Kidney (tissue), 14 donors: Measurements from ENCODE around the gene PRR16. TPM values are rescaled to one million over a fixed set of nuclear protein-coding genes. Genes with fewer than 3 reads are reported as not detected.
A peak's percentile ranks its signal among the peaks of the same experiment; 100 is the strongest.

ENCODE experiments used
- DNase-seq, 5 donors: peaks; one replicate each; pipeline ENCODE4 v3.0.0-alpha.2; 2013 to 2020
- FAIRE-seq: peaks from 2 replicates; lab custom pipeline; 2012; peaks lifted over from hg19 to GRCh38; lab: Jason Lieb, UNC
- H3K27ac ChIP-seq, 2 donors: one replicate each; pipeline ENCODE4 v1.7.0; 2013; ENCODE audit warnings: low read depth in 2 of 2, low read length in 2 of 2, inconsistent platforms in 1 of 2
- H3K27me3 ChIP-seq: one replicate; pipeline ENCODE4 v1.7.1; 2013; ENCODE audit warnings: low read length, inconsistent platforms; ENCODE audit not compliant: control insufficient read depth, insufficient read depth
- H3K36me3 ChIP-seq, 3 donors: one replicate each; pipeline versions ENCODE4 v1.7.0 to v1.7.1; 2013; ENCODE audit warnings: low read length in 3 of 3, control low read depth in 1 of 3, inconsistent platforms in 1 of 3; ENCODE audit not compliant: insufficient read depth in 3 of 3, control insufficient read depth in 2 of 3
- H3K4me1 ChIP-seq, 3 donors: one replicate each; pipeline versions ENCODE4 v1.7.0 to v1.7.1; 2013; ENCODE audit warnings: low read length in 3 of 3, inconsistent platforms in 1 of 3, low read depth in 1 of 3; ENCODE audit not compliant: control insufficient read depth in 2 of 3, insufficient read depth in 2 of 3
- H3K4me3 ChIP-seq, 3 donors: one replicate each; pipeline versions ENCODE4 v1.7.0 to v1.8.1; 2013; ENCODE audit warnings: low read length in 3 of 3, control low read depth in 1 of 3, inconsistent platforms in 1 of 3
- H3K9ac ChIP-seq, 3 donors: one replicate each; pipeline versions ENCODE4 v1.7.0 to v1.7.1; 2013; ENCODE audit warnings: low read length in 3 of 3, control low read depth in 1 of 3, inconsistent platforms in 1 of 3
- H3K9me3 ChIP-seq, 3 donors: one replicate each; pipeline versions ENCODE4 v1.7.0 to v1.7.1; 2013; ENCODE audit warnings: low read length in 3 of 3, control low read depth in 1 of 3, inconsistent platforms in 1 of 3; ENCODE audit not compliant: control insufficient read depth in 2 of 3, insufficient read depth in 1 of 3
- intact Hi-C: fragments of 100-400 bp; cut with DNase I; formaldehyde crosslinking; loops from one replicate; pipeline ENCODE4 v1.11.1; 2022
- polyA plus RNA-seq: library from polyadenylated mRNA; stranded (reverse); fragments of 350-450 nt; fragmentation: Illumina TruSeq; extraction: RNeasy Lipid Tissue Mini Kit (QIAGEN cat#74804); gene quantifications from one replicate; pipeline ENCODE4 v1.2.3, GENCODE V29; 2014; ENCODE audit warnings: low read depth, low replicate concordance; ENCODE audit not compliant: insufficient read depth
- total RNA-seq: library from RNA; stranded (reverse); fragmentation: NEBNext Ultra II Directional; extraction: Animal tissue kit (Norgen Biotek cat#: 25700); gene quantifications from one replicate; pipeline ENCODE4 v1.2.1, GENCODE V29; 2021
- TF ChIP-seq, protein P1 (sequence below): IDR thresholded peaks from 3 replicates; pipeline ENCODE4 v1.5.1; 2012; ENCODE audit warnings: mild to moderate bottlenecking, moderate library complexity, borderline replicate concordance; ENCODE audit not compliant: insufficient read depth; ENCODE audit errors: extremely low read depth
- donor health status: control.
- donor health status: control.
- donor health status: control.
- donor health status: control.
- donor health status: control.
- donor health status: DM: yes; HTN: yes; CAD: no.
- donor health status: Normal renal cell carcinoma (clear cell type).

The PRR16 gene
- total and polyA plus RNA-seq, 2 donors from 2014 or later: 2.4 to 3.6 TPM

DNA sequence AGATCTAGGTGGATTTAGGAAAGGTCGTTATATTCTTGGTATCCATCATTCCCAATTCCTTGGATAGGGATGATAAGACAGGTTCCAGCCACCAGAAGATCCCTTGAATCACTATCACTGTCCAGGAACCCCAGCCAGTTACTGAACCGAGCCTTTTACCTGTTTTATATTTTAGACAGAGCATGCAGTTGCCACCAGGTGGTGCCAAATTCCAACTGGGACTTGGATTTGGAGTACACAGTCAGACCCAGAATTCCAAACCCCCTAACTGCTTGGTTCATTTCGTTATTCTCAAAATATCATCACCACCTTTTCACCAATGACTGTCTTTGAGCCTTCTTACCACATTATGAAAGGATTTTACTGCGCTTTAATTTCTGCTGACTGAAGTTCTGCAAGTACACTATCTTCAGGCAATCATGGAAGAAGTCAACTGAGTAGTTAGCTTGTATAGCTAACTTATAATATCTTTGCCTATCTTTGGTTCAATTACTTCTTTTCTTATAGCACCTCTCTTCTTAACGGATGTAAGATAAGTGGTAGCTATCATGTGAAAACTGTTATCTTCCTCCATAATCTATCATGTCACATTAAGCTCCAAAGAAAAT is 191.8 kb downstream of the PRR16 start:
- no peak overlapping the region for H3K4me3 ChIP-seq
- H3K9me3 ChIP-seq: no peaks in the 10 kb centered on the region
- H3K4me1 ChIP-seq: no peaks in the 10 kb centered on the region
- H3K27ac ChIP-seq: no peak overlapping the region
- FAIRE-seq (no peak), DNase-seq (peak in 3 of 5 donors; percentile 38 to 65 (median 48))
- TF ChIP-seq, protein P1, sequence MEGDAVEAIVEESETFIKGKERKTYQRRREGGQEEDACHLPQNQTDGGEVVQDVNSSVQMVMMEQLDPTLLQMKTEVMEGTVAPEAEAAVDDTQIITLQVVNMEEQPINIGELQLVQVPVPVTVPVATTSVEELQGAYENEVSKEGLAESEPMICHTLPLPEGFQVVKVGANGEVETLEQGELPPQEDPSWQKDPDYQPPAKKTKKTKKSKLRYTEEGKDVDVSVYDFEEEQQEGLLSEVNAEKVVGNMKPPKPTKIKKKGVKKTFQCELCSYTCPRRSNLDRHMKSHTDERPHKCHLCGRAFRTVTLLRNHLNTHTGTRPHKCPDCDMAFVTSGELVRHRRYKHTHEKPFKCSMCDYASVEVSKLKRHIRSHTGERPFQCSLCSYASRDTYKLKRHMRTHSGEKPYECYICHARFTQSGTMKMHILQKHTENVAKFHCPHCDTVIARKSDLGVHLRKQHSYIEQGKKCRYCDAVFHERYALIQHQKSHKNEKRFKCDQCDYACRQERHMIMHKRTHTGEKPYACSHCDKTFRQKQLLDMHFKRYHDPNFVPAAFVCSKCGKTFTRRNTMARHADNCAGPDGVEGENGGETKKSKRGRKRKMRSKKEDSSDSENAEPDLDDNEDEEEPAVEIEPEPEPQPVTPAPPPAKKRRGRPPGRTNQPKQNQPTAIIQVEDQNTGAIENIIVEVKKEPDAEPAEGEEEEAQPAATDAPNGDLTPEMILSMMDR: peak; percentile 43
- no peaks in the 10 kb centered on the region for H3K36me3 ChIP-seq
- intact Hi-C loops: no loop called here
- no peaks in the 10 kb centered on the region for H3K27me3 ChIP-seq
- no peak overlapping the region for H3K9ac ChIP-seq

DNA sequence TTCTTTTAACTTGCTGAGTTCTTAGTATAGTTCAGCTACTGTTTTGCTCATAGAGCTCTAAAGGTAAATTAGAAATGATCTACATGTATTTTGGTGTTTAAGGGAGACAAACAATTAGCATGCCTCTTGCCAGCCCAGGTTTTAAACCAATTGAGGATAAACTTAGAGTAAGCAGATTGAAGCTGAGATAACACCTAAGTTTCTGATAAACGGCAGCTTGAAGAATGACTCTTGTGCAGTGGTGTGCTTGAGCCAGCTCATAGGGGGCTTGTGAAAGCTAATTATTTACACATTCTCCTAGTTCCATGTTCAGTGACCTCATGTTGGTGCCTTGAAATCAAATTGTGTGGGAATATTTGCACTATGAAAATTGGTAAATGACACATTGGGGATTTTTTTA is 193.0 kb downstream of the PRR16 start:
- Histone ChIP-seq H3K36me3 (no peaks in the 10 kb centered on the region), H3K27me3 (no peaks in the 10 kb centered on the region), H3K27ac (no peak overlapping the region), H3K9ac (no peak overlapping the region), H3K4me3 (no peak overlapping the region), H3K4me1 (no peaks in the 10 kb centered on the region), H3K9me3 (no peaks in the 10 kb centered on the region)
- intact Hi-C loops: no loop called here
- FAIRE-seq: no peak
- DNase-seq: no peak
- TF ChIP-seq, protein P1: no peak

DNA sequence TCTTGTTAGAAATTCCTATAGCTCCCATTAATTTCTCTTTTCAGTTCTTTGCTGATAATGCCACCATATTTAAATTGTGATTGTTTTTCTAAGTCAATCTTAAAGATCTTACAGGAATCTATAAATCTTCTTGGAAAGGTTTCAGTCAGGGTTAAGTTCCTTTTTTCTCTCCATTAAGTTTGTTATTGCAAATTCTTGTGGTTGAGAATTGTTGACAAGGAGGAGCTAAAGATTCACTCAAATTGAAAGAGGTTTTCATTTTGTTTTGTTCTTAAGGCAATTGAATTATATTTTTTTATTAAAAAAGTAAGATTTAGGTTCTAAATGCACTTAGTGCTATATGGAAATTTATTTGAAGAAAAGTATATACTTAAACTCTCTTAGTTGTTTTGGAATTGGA is 213.4 kb downstream of the PRR16 start:
- DNase-seq (no peak), FAIRE-seq (no peak)
- TF ChIP-seq, protein P1: no peak
- H3K9ac ChIP-seq: no peak overlapping the region
- H3K27ac ChIP-seq: no peak overlapping the region
- H3K36me3 ChIP-seq: no peaks in the 10 kb centered on the region
- H3K4me3 ChIP-seq: no peak overlapping the region
- no peaks in the 10 kb centered on the region for H3K9me3 ChIP-seq
- intact Hi-C loops: no loop called here
- H3K27me3 ChIP-seq: no peaks in the 10 kb centered on the region
- H3K4me1 ChIP-seq: no peaks in the 10 kb centered on the region

DNA sequence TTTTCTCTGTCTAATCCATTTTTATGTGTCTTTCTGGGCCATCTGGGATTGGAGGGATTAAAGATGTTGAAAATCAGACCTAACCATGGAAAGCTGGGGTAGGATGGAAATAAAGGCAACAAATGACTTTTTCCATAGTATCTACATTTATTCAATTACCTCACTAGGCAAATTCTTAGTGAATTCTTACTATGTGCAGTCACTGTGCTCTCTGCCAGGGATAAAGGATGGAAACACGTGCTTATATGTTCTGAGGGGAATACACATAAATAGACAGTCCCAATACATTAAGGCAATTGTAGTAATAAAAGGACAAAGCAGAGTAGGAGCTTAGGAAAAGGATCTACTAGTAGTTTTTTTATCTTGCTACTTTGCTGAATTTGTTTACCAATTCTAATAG is 214.2 kb downstream of the PRR16 start:
- TF ChIP-seq, protein P1: no peak
- Histone ChIP-seq H3K36me3 (no peaks in the 10 kb centered on the region), H3K27me3 (no peaks in the 10 kb centered on the region), H3K9me3 (no peaks in the 10 kb centered on the region), H3K27ac (no peak overlapping the region), H3K4me1 (no peaks in the 10 kb centered on the region), H3K9ac (no peak overlapping the region), H3K4me3 (no peak overlapping the region)
- FAIRE-seq (no peak), DNase-seq (no peak)
- intact Hi-C loops: no loop called here
